Retinal pigment epithelial cell (primary cell): ENCODE results near the gene CACNA1G.

Experiments
- DNase-seq: peaks from one replicate; pipeline ENCODE4 v3.0.0-alpha.2; 2010; ENCODE audit warnings: low read depth
- H3K4me3 ChIP-seq: 2 replicates; pipeline ENCODE4 v1.5.1; 2011; ENCODE audit warnings: mild to moderate bottlenecking, low read length, control low read depth, moderate library complexity
- CTCF ChIP-seq: conservative IDR thresholded peaks from 2 replicates; pipeline ENCODE4 v1.5.1; 2011; ENCODE audit warnings: low read depth, low read length, control low read depth, inconsistent platforms

The CACNA1G gene

GRCh38 chr17:50547035-50547735 lies 13.3 kb upstream of the CACNA1G start, which contains the start of gene SPATA20:
TSS of gene SPATA20 (plus strand) at chr17:50547174. CDS start at chr17:50547209, 35 bp downstream.
- TF ChIP-seq CTCF, result peak; percentile 93
- DNase-seq, result peak; percentile 49

GRCh38 chr17:50547736-50548083 lies 12.8 kb upstream of the CACNA1G start:
- DNase-seq, result no peak
- TF ChIP-seq CTCF, result no peak
- H3K4me3 ChIP-seq, result peak overlapping the region; percentile 53

More at GRCh38 chr17:50547035-50547735, 13.3 kb upstream of the CACNA1G start, which contains the start of gene SPATA20:
- peak within 1 kb of the TSS; percentile 53 for H3K4me3 ChIP-seq

GRCh38 chr17:50548831-50549230 lies 11.7 kb upstream of the CACNA1G start:
- TF ChIP-seq CTCF, result no peak
- H3K4me3 ChIP-seq, result no peak overlapping the region
- DNase-seq, result no peak

- TF ChIP-seq CTCF, result no peak
- H3K4me3 ChIP-seq, result no peak overlapping the region
- DNase-seq, result no peak
Observed at GRCh38 chr17:50549256-50549941, 11.1 kb upstream of the CACNA1G start.

- TF ChIP-seq CTCF, result no peak
- DNase-seq, result no peak
- H3K4me3 ChIP-seq, result no peak overlapping the region
Observed at GRCh38 chr17:50549969-50550368, 10.5 kb upstream of the CACNA1G start.

- no peak overlapping the region for H3K4me3 ChIP-seq
- DNase-seq, result peak; percentile 81
- TF ChIP-seq CTCF, result peak; percentile 93
Observed at GRCh38 chr17:50550661-50551432, 9.7 kb upstream of the CACNA1G start.
